ENCODE measurements around the gene CAB39L. TPM values are rescaled to one million over a fixed set of nuclear protein-coding genes. Genes with fewer than 3 reads are reported as not detected.

CAB39L gene
- total and polyA plus RNA-seq, 2 experiments from 2014 or later: 3.3 to 4.4 TPM

DNA sequence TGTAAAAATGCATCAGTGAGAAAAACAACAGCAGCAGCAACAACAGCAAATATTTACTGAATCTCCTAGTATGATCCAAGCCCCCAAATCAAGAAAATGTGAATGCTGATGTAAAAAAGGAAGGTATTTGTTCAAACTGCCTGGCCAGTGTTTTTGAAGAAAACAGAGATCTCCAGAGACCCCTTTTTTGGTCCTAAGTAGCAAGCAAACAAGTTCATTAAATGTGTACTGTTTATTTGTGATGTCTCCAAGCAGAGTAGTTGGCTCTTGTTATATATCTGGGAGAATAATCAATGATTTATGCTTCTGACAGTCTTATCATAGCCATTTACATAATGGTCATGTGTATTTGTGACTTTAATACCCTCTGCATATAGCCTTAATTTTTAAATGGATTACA is 145.4 kb downstream of the CAB39L start:
- no peak overlapping the region for H3K4me3 ChIP-seq
- no peak overlapping the region for H3K27ac Mint-ChIP-seq
- no peak overlapping the region for H3K4me2 ChIP-seq
- no peaks in the 10 kb centered on the region for H4K20me1 ChIP-seq (replicated peaks; ENCODE audit: insufficient read depth)
- no peak for ATAC-seq
- TF ChIP-seq, protein P1, sequence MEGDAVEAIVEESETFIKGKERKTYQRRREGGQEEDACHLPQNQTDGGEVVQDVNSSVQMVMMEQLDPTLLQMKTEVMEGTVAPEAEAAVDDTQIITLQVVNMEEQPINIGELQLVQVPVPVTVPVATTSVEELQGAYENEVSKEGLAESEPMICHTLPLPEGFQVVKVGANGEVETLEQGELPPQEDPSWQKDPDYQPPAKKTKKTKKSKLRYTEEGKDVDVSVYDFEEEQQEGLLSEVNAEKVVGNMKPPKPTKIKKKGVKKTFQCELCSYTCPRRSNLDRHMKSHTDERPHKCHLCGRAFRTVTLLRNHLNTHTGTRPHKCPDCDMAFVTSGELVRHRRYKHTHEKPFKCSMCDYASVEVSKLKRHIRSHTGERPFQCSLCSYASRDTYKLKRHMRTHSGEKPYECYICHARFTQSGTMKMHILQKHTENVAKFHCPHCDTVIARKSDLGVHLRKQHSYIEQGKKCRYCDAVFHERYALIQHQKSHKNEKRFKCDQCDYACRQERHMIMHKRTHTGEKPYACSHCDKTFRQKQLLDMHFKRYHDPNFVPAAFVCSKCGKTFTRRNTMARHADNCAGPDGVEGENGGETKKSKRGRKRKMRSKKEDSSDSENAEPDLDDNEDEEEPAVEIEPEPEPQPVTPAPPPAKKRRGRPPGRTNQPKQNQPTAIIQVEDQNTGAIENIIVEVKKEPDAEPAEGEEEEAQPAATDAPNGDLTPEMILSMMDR (conservative IDR thresholded peaks at IDR 0.05; ENCODE audit: low read depth in 2 of 2): no peak
- TF ChIP-seq EZH2 (IDR thresholded peaks at IDR 0.05; ENCODE audit: low read depth, unreplicated experiment): no peak
- no peak for TF ChIP-seq CREB1 (CRISPR knock-in tag; IDR thresholded peaks at IDR 0.05; ENCODE audit: low read depth)
- TF ChIP-seq ZNF331 (CRISPR knock-in tag; IDR thresholded peaks at IDR 0.05; ENCODE audit: low read depth): no peak
- TF ChIP-seq, protein P2, sequence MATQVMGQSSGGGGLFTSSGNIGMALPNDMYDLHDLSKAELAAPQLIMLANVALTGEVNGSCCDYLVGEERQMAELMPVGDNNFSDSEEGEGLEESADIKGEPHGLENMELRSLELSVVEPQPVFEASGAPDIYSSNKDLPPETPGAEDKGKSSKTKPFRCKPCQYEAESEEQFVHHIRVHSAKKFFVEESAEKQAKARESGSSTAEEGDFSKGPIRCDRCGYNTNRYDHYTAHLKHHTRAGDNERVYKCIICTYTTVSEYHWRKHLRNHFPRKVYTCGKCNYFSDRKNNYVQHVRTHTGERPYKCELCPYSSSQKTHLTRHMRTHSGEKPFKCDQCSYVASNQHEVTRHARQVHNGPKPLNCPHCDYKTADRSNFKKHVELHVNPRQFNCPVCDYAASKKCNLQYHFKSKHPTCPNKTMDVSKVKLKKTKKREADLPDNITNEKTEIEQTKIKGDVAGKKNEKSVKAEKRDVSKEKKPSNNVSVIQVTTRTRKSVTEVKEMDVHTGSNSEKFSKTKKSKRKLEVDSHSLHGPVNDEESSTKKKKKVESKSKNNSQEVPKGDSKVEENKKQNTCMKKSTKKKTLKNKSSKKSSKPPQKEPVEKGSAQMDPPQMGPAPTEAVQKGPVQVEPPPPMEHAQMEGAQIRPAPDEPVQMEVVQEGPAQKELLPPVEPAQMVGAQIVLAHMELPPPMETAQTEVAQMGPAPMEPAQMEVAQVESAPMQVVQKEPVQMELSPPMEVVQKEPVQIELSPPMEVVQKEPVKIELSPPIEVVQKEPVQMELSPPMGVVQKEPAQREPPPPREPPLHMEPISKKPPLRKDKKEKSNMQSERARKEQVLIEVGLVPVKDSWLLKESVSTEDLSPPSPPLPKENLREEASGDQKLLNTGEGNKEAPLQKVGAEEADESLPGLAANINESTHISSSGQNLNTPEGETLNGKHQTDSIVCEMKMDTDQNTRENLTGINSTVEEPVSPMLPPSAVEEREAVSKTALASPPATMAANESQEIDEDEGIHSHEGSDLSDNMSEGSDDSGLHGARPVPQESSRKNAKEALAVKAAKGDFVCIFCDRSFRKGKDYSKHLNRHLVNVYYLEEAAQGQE (IDR thresholded peaks at IDR 0.05; ENCODE audit: unreplicated experiment): no peak
- no peak for TF ChIP-seq EZH2phosphoT487 (IDR thresholded peaks at IDR 0.05; ENCODE audit: unreplicated experiment)
- TF ChIP-seq, protein P3, sequence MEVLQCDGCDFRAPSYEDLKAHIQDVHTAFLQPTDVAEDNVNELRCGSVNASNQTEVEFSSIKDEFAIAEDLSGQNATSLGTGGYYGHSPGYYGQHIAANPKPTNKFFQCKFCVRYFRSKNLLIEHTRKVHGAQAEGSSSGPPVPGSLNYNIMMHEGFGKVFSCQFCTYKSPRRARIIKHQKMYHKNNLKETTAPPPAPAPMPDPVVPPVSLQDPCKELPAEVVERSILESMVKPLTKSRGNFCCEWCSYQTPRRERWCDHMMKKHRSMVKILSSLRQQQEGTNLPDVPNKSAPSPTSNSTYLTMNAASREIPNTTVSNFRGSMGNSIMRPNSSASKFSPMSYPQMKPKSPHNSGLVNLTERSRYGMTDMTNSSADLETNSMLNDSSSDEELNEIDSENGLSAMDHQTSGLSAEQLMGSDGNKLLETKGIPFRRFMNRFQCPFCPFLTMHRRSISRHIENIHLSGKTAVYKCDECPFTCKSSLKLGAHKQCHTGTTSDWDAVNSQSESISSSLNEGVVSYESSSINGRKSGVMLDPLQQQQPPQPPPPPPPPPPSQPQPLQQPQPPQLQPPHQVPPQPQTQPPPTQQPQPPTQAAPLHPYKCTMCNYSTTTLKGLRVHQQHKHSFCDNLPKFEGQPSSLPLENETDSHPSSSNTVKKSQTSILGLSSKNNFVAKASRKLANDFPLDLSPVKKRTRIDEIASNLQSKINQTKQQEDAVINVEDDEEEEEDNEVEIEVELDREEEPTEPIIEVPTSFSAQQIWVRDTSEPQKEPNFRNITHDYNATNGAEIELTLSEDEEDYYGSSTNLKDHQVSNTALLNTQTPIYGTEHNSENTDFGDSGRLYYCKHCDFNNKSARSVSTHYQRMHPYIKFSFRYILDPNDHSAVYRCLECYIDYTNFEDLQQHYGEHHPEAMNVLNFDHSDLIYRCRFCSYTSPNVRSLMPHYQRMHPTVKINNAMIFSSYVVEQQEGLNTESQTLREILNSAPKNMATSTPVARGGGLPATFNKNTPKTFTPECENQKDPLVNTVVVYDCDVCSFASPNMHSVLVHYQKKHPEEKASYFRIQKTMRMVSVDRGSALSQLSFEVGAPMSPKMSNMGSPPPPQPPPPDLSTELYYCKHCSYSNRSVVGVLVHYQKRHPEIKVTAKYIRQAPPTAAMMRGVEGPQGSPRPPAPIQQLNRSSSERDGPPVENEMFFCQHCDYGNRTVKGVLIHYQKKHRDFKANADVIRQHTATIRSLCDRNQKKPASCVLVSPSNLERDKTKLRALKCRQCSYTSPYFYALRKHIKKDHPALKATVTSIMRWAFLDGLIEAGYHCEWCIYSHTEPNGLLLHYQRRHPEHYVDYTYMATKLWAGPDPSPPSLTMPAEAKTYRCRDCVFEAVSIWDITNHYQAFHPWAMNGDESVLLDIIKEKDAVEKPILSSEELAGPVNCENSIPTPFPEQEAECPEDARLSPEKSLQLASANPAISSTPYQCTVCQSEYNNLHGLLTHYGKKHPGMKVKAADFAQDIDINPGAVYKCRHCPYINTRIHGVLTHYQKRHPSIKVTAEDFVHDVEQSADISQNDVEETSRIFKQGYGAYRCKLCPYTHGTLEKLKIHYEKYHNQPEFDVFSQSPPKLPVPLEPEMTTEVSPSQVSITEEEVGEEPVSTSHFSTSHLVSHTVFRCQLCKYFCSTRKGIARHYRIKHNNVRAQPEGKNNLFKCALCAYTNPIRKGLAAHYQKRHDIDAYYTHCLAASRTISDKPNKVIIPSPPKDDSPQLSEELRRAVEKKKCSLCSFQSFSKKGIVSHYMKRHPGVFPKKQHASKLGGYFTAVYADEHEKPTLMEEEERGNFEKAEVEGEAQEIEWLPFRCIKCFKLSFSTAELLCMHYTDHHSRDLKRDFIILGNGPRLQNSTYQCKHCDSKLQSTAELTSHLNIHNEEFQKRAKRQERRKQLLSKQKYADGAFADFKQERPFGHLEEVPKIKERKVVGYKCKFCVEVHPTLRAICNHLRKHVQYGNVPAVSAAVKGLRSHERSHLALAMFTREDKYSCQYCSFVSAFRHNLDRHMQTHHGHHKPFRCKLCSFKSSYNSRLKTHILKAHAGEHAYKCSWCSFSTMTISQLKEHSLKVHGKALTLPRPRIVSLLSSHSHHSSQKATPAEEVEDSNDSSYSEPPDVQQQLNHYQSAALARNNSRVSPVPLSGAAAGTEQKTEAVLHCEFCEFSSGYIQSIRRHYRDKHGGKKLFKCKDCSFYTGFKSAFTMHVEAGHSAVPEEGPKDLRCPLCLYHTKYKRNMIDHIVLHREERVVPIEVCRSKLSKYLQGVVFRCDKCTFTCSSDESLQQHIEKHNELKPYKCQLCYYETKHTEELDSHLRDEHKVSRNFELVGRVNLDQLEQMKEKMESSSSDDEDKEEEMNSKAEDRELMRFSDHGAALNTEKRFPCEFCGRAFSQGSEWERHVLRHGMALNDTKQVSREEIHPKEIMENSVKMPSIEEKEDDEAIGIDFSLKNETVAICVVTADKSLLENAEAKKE (CRISPR knock-in tag; IDR thresholded peaks at IDR 0.05): no peak
- no peak for TF ChIP-seq POLR2AphosphoS5 (IDR thresholded peaks at IDR 0.05; ENCODE audit: low read depth)
- no peak for TF ChIP-seq ZNF114 (CRISPR knock-in tag; IDR thresholded peaks at IDR 0.05)
- H3K27me3 Mint-ChIP-seq (ENCODE audit: insufficient read depth, low read depth, poor library complexity): peaks cover 7% of the 10 kb centered on the region
- no peak for DNase-seq (ENCODE audit: low spot score)
- no peaks in the 10 kb centered on the region for H3K9me2 ChIP-seq (ENCODE audit: insufficient read depth)
- H2AFZ ChIP-seq: no peak overlapping the region
- H3K36me3 ChIP-seq (ENCODE audit: insufficient read depth): no peaks in the 10 kb centered on the region
- no peak overlapping the region for H3K4me3 Mint-ChIP-seq
- H3K36me3 Mint-ChIP-seq (ENCODE audit: low read depth): no peaks in the 10 kb centered on the region
- H3K4me1 Mint-ChIP-seq: peaks cover 37% of the 10 kb centered on the region
- no peaks in the 10 kb centered on the region for H3K9me3 Mint-ChIP-seq
- no peaks in the 10 kb centered on the region for H3F3A ChIP-seq (replicated peaks; ENCODE audit: low read depth)
- no peak overlapping the region for H3K27ac ChIP-seq (ENCODE audit: low read depth)
- H3K4me1 ChIP-seq (ENCODE audit: insufficient read depth): no peaks in the 10 kb centered on the region; the same call in 1 of the 2 replicates
- H3K27me3 ChIP-seq (ENCODE audit: insufficient read depth): no peaks in the 10 kb centered on the region
- no peaks in the 10 kb centered on the region for H3K79me2 ChIP-seq (replicated peaks; ENCODE audit: insufficient read depth)

Data from GM23338 (cell line).